A549 (cell line): Measurements from ENCODE around the gene RRM1. TPM values are rescaled to one million over a fixed set of nuclear protein-coding genes. Genes with fewer than 3 reads are reported as not detected.

Experiments
- ATAC-seq, 2 experiments: fragments of 200-7000 bp in 1 of 2; fragments of >200 bp in 1 of 2; cut with Nextera tagmentation in 1 of 2; cut with Tn5 transposase in 1 of 2; 3 replicates each; pipeline versions ENCODE4 v1.8.0 to v1.9.1; 2018 to 2020; ENCODE audit warnings: mild to moderate bottlenecking in 1 of 2, moderate library complexity in 1 of 2
- CTCF ChIA-PET: fragments of 300-600 bp; sonication (Branson Sonifier 250); formaldehyde crosslinking; extraction: SDS; loops from one replicate; lab custom pipeline; 2021; ENCODE audit warnings: antibody characterized with exemption, inconsistent platforms; lab: Yijun Ruan, JAX
- POLR2A ChIA-PET: fragments of 350-600 bp; formaldehyde crosslinking; extraction: SDS; loops from one replicate; lab custom pipeline; 2021; ENCODE audit warnings: antibody characterized with exemption, inconsistent platforms; lab: Yijun Ruan, JAX
- DNase-seq, 2 experiments: peaks; one replicate each; pipeline versions ENCODE4 v3.0.0 to v3.0.0-alpha.2; 2011 to 2016; ENCODE audit warnings: low read depth in 1 of 2, low spot score in 1 of 2
- FAIRE-seq: peaks from 2 replicates; lab custom pipeline; 2011; peaks lifted over from hg19 to GRCh38; lab: Jason Lieb, UNC
- H3K27ac ChIP-seq, 2 experiments: fragments of >200 bp; sonication (Bioruptor Twin); formaldehyde crosslinking; 3 replicates each; pipeline ENCODE4 v1.5.1; 2016 to 2017
- H3K4me1 ChIP-seq: fragments of >200 bp; sonication (Bioruptor Twin); formaldehyde crosslinking; 3 replicates; pipeline ENCODE4 v1.6.1; 2016
- H3K4me2 ChIP-seq: fragments of >200 bp; sonication (Bioruptor Twin); formaldehyde crosslinking; 3 replicates; pipeline ENCODE4 v1.6.1; 2016
- H3K4me3 ChIP-seq: fragments of >200 bp; sonication (Bioruptor Twin); formaldehyde crosslinking; 3 replicates; pipeline ENCODE4 v1.5.1; 2016
- H3K9me3 ChIP-seq: fragments of >200 bp; sonication (Bioruptor Twin); formaldehyde crosslinking; 3 replicates; pipeline ENCODE4 v1.6.1; 2016
- CBX2 ChIP-seq: fragments of 200-600 bp; sonication (generic); IDR thresholded peaks from 2 replicates; pipeline ENCODE4 v1.6.1; 2016; ENCODE audit warnings: low read depth, mild to moderate bottlenecking, borderline replicate concordance
- EHF ChIP-seq: fragments of 250-450 bp; sonication (Bioruptor Pico); IDR thresholded peaks from 2 replicates; pipeline ENCODE4 v1.5.0; 2020; ENCODE audit warnings: mild to moderate bottlenecking
- EHMT2 ChIP-seq: fragments of 200-600 bp; sonication (generic); IDR thresholded peaks from 2 replicates; pipeline ENCODE4 v1.6.1; 2016; ENCODE audit warnings: antibody characterized with exemption, low read depth, mild to moderate bottlenecking, moderate library complexity
- ESRRA ChIP-seq: fragments of 150-350 bp; IDR thresholded peaks from 2 replicates; pipeline ENCODE4 v1.6.1; 2014; ENCODE audit warnings: mild to moderate bottlenecking, low read length, borderline replicate concordance
- FOSL2 ChIP-seq, 2 experiments: fragments of 450-650 bp in 1 of 2; fragments of >200 bp in 1 of 2; sonication (Bioruptor Twin) in 1 of 2; formaldehyde crosslinking; IDR thresholded peaks; 2 replicates each; pipeline versions ENCODE4 v1.5.0 to v1.6.1; 2016 to 2020; ENCODE audit warnings: mild to moderate bottlenecking in 1 of 2, moderate library complexity in 1 of 2
- FOXS1 ChIP-seq: fragments of 250-450 bp; sonication (Bioruptor Pico); IDR thresholded peaks from 2 replicates; pipeline ENCODE4 v1.5.0; 2020; ENCODE audit warnings: mild to moderate bottlenecking, moderate library complexity
- HDAC2 ChIP-seq: fragments of 200-600 bp; sonication (generic); IDR thresholded peaks from 2 replicates; pipeline ENCODE4 v1.6.1; 2016
- HOXB13 ChIP-seq: fragments of 250-450 bp; sonication (Bioruptor Pico); IDR thresholded peaks from 2 replicates; pipeline ENCODE4 v1.5.0; 2020; ENCODE audit warnings: low read depth, mild to moderate bottlenecking, moderate library complexity
- JUN ChIP-seq, 2 experiments: fragments of >200 bp; sonication (Bioruptor Twin); formaldehyde crosslinking; IDR thresholded peaks; 2 replicates in 1 of 2; 3 replicates in 1 of 2; pipeline ENCODE4 v1.6.1; 2016 to 2017
- JUNB ChIP-seq: fragments of >200 bp; sonication (Bioruptor Twin); formaldehyde crosslinking; IDR thresholded peaks from 2 replicates; pipeline ENCODE4 v1.6.1; 2016
- MAZ ChIP-seq: fragments of 150-350 bp; IDR thresholded peaks from 2 replicates; pipeline ENCODE4 v1.6.1; 2014; ENCODE audit warnings: antibody characterized with exemption, low read depth, low read length, borderline replicate concordance
- NFE2L2 ChIP-seq: fragments of 150-350 bp; conservative IDR thresholded peaks from 2 replicates; pipeline ENCODE4 v1.6.1; 2014; ENCODE audit warnings: low read length
- NPAS2 ChIP-seq: fragments of 250-450 bp; sonication (Bioruptor Pico); IDR thresholded peaks from 2 replicates; pipeline ENCODE4 v1.8.0; 2022; ENCODE audit warnings: mild to moderate bottlenecking, moderate library complexity, borderline replicate concordance
- RARB ChIP-seq: fragments of 250-450 bp; sonication (Bioruptor Pico); IDR thresholded peaks from 2 replicates; pipeline ENCODE4 v1.8.0; 2021; ENCODE audit warnings: mild to moderate bottlenecking, moderate library complexity
- RCOR1 ChIP-seq: fragments of 150-350 bp; IDR thresholded peaks from 2 replicates; pipeline ENCODE4 v1.6.1; 2014; ENCODE audit warnings: antibody characterized with exemption, low read length, low read depth
- RFX5 ChIP-seq: fragments of 450-650 bp; IDR thresholded peaks from 2 replicates; pipeline ENCODE4 v1.7.1; 2014; ENCODE audit warnings: antibody characterized with exemption, mild to moderate bottlenecking, moderate library complexity
- ZNF302 ChIP-seq: fragments of 250-450 bp; sonication (Bioruptor Pico); IDR thresholded peaks from 2 replicates; pipeline ENCODE4 v1.9.0; 2021; ENCODE audit warnings: inconsistent platforms, mild to moderate bottlenecking, moderate library complexity
- whole genome bisulfite sequencing: methylation state at CpG from one replicate; pipeline ENCODE4 v1.1.6; 2017; ENCODE audit errors: missing lambda C conversion rate; 5-methylcytosine and 5-hydroxymethylcytosine counted together
- polyA plus RNA-seq, 4 experiments: library from polyadenylated mRNA; depleted of rRNA in 3 of 4; stranded (reverse); fragments of >200 nt; fragmentation: RNase III in 1 of 4; extraction: RNeasy Plus Mini Kit Qiagen cat#74134 plus additional on column Dnase treatment in 1 of 4; gene quantifications; 2 replicates in 3 of 4; 3 replicates in 1 of 4; pipeline ENCODE4 v1.2.3, GENCODE V29; 2011 to 2017
- TF ChIP-seq, protein P1 (sequence below): fragments of >200 bp; sonication (Bioruptor Twin); formaldehyde crosslinking; IDR thresholded peaks from 3 replicates; pipeline ENCODE4 v1.5.1; 2016
- TF ChIP-seq, protein P2 (sequence below): fragments of 250-450 bp; sonication (Bioruptor Pico); IDR thresholded peaks from 2 replicates; pipeline ENCODE4 v1.5.0; 2020; ENCODE audit warnings: low read depth, mild to moderate bottlenecking, moderate library complexity
- TF ChIP-seq, protein P3 (sequence below): fragments of 450-650 bp; IDR thresholded peaks from 2 replicates; pipeline ENCODE4 v1.6.1; 2014; ENCODE audit warnings: antibody characterized with exemption
- TF ChIP-seq, protein P4 (sequence below): fragments of 200-600 bp; sonication (generic); IDR thresholded peaks from 2 replicates; pipeline ENCODE4 v1.6.1; 2016; ENCODE audit warnings: antibody characterized with exemption, mild to moderate bottlenecking, moderate library complexity

Gene RRM1
- polyA plus RNA-seq, 2 of the 4 experiments (the other 2 are of a cell fraction), result 91.4 to 120 TPM

DNA sequence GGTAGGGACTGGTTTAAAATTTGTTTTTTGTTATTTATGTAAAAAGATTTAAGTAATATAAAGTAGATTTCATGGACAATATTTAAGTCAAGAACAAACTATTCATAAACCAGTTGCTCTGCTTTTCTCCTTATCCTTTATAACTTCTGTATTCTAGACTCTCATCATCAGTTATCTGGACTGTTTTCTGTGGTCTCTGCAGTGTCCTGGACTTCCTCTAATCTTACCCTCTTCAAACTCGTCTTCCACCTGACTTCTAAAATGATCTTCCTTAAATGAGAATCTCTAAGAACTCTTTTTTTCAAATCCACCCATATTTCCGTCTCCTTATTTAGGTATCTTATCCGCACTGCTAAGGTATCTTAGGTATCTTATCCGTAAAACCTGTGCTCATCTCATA lies 8.1 kb downstream of the RRM1 start:
- H3K27ac ChIP-seq, result no peak overlapping the region
- TF ChIP-seq RCOR1 (no peak), ESRRA (no peak), EHF (CRISPR knock-in tag) (no peak), RFX5 (no peak), NPAS2 (CRISPR knock-in tag) (no peak)
- ATAC-seq (no peak), FAIRE-seq (no peak), DNase-seq (no peak)
- 94% methylated on average over 4 of the region's 4 CpGs for WGBS
- no peaks in the 10 kb centered on the region for H3K9me3 ChIP-seq
- H3K4me3 ChIP-seq, result no peak overlapping the region
- ChIA-PET POLR2A (no interaction called here), CTCF (interaction anchor here (1.2 to 2.1 kb wide), 2 partner anchors 84 to 253 kb away, joined by 5 read pairs; no protein-coding TSS in a partner anchor)
- H3K4me1 ChIP-seq, result no peaks in the 10 kb centered on the region
- no peak overlapping the region for H3K4me2 ChIP-seq

DNA sequence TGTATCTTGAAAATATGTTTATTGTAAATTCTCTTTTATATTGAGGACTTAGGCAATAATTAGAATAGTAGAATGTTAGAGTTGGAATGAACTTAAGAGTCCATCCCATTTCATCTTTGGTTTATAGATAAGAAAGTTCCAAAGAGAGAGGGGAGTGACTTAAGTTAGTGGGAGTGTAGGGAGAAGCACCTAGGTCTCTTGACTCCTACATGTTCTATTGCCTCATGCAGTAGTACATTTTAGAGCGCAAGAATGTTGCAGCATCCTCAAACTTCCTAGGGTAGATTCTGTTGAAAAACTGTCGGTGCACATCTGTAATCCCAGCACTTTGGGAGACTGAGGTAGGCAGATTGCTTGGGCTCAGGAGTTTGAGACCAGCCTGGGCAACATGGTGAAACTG lies 8.7 kb downstream of the RRM1 start:
- POLR2A ChIA-PET, result no interaction called here
- no peak for TF ChIP-seq CBX2
- TF ChIP-seq RARB (CRISPR knock-in tag), result no peak
- TF ChIP-seq, protein P1, sequence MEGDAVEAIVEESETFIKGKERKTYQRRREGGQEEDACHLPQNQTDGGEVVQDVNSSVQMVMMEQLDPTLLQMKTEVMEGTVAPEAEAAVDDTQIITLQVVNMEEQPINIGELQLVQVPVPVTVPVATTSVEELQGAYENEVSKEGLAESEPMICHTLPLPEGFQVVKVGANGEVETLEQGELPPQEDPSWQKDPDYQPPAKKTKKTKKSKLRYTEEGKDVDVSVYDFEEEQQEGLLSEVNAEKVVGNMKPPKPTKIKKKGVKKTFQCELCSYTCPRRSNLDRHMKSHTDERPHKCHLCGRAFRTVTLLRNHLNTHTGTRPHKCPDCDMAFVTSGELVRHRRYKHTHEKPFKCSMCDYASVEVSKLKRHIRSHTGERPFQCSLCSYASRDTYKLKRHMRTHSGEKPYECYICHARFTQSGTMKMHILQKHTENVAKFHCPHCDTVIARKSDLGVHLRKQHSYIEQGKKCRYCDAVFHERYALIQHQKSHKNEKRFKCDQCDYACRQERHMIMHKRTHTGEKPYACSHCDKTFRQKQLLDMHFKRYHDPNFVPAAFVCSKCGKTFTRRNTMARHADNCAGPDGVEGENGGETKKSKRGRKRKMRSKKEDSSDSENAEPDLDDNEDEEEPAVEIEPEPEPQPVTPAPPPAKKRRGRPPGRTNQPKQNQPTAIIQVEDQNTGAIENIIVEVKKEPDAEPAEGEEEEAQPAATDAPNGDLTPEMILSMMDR, result no peak
- TF ChIP-seq FOXS1 (CRISPR knock-in tag), result no peak
- no peak for TF ChIP-seq NPAS2 (CRISPR knock-in tag)
- TF ChIP-seq, protein P2, sequence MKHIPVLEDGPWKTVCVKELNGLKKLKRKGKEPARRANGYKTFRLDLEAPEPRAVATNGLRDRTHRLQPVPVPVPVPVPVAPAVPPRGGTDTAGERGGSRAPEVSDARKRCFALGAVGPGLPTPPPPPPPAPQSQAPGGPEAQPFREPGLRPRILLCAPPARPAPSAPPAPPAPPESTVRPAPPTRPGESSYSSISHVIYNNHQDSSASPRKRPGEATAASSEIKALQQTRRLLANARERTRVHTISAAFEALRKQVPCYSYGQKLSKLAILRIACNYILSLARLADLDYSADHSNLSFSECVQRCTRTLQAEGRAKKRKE (CRISPR knock-in tag), result no peak
- TF ChIP-seq, protein P3, sequence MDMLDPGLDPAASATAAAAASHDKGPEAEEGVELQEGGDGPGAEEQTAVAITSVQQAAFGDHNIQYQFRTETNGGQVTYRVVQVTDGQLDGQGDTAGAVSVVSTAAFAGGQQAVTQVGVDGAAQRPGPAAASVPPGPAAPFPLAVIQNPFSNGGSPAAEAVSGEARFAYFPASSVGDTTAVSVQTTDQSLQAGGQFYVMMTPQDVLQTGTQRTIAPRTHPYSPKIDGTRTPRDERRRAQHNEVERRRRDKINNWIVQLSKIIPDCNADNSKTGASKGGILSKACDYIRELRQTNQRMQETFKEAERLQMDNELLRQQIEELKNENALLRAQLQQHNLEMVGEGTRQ, result no peak
- TF ChIP-seq NFE2L2, result no peak
- no peak for TF ChIP-seq ZNF302 (CRISPR knock-in tag)
- TF ChIP-seq JUN (IDR thresholded peaks at IDR 0.05), result no peak
- TF ChIP-seq HDAC2, result no peak
- TF ChIP-seq, protein P4, sequence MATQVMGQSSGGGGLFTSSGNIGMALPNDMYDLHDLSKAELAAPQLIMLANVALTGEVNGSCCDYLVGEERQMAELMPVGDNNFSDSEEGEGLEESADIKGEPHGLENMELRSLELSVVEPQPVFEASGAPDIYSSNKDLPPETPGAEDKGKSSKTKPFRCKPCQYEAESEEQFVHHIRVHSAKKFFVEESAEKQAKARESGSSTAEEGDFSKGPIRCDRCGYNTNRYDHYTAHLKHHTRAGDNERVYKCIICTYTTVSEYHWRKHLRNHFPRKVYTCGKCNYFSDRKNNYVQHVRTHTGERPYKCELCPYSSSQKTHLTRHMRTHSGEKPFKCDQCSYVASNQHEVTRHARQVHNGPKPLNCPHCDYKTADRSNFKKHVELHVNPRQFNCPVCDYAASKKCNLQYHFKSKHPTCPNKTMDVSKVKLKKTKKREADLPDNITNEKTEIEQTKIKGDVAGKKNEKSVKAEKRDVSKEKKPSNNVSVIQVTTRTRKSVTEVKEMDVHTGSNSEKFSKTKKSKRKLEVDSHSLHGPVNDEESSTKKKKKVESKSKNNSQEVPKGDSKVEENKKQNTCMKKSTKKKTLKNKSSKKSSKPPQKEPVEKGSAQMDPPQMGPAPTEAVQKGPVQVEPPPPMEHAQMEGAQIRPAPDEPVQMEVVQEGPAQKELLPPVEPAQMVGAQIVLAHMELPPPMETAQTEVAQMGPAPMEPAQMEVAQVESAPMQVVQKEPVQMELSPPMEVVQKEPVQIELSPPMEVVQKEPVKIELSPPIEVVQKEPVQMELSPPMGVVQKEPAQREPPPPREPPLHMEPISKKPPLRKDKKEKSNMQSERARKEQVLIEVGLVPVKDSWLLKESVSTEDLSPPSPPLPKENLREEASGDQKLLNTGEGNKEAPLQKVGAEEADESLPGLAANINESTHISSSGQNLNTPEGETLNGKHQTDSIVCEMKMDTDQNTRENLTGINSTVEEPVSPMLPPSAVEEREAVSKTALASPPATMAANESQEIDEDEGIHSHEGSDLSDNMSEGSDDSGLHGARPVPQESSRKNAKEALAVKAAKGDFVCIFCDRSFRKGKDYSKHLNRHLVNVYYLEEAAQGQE, result no peak
- no peak for TF ChIP-seq RFX5
- TF ChIP-seq, all 56 proteins: peak for 0
- no peaks in the 10 kb centered on the region for H3K4me1 ChIP-seq
- no peak overlapping the region for H3K4me2 ChIP-seq
- CTCF ChIA-PET, result interaction anchor here (1.2 to 2.1 kb wide), 2 partner anchors 84 to 254 kb away, joined by 5 read pairs; no protein-coding TSS in a partner anchor
- ATAC-seq (no peak), DNase-seq (no peak), FAIRE-seq (no peak)
- WGBS, result 89% methylated on average over 2 of the region's 2 CpGs
- no peak overlapping the region for H3K27ac ChIP-seq
- H3K9me3 ChIP-seq, result no peaks in the 10 kb centered on the region
- H3K4me3 ChIP-seq, result no peak overlapping the region

DNA sequence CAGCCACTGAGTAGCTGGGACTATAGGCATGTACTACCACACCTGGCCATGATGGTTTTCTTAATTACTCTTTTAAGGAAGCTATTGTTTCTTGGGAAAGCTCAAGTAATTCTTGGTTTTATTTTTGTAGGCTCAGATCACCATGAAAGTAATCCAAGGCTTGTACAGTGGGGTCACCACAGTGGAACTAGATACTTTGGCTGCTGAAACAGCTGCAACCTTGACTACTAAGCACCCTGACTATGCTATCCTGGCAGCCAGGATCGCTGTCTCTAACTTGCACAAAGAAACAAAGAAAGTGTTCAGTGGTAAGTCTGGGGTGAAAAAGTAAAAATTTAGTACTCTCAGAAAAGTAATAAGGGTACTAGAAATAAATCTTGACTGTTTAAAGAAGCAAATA lies 11.3 kb downstream of the RRM1 start:
- POLR2A ChIA-PET, result no interaction called here
- Histone ChIP-seq H3K4me1 (no peaks in the 10 kb centered on the region), H3K9me3 (no peaks in the 10 kb centered on the region), H3K27ac (no peak overlapping the region), H3K4me2 (no peak overlapping the region), H3K4me3 (no peak overlapping the region)
- CTCF ChIA-PET, result interaction anchor here (0.7 to 1.5 kb wide), 2 partner anchors 264 to 268 kb away, joined by 3 to 6 read pairs; no protein-coding TSS in a partner anchor
- 100% methylated on average over 1 of the region's 1 CpG for WGBS
- no peak for DNase-seq
- no peak for ATAC-seq
- FAIRE-seq, result no peak
- TF ChIP-seq FOSL2 (IDR thresholded peaks at IDR 0.05) (no peak), FOSL2 (CRISPR knock-in tag; IDR thresholded peaks at IDR 0.05) (no peak), HOXB13 (no peak), MAZ (no peak), EHF (CRISPR knock-in tag) (no peak), JUNB (no peak), ESRRA (no peak), EHMT2 (no peak)
- TF ChIP-seq, protein P4, result no peak
